CD4-positive, alpha-beta T cell treated with Interleukin-2 at 100 ng/mL for 4 hours (primary cell): ENCODE measurements around the gene TWIST2.

Source experiments
- DNase-seq: peaks from one replicate; pipeline ENCODE4 v3.0.0-alpha.2; 2020; ENCODE audit warnings: low spot score

Gene TWIST2

GRCh38 chr2:238856713-238857567 is 9.1 kb downstream of the TWIST2 start:
- DNase-seq = no peak

- DNase-seq = no peak
These were observed 10.1 kb downstream of the TWIST2 start for GRCh38 chr2:238857959-238858358.

- DNase-seq = no peak
These were observed 11.9 kb downstream of the TWIST2 start for GRCh38 chr2:238859636-238860347.

- no peak for DNase-seq
These were observed 13.3 kb downstream of the TWIST2 start for GRCh38 chr2:238861013-238861730.

GRCh38 chr2:238861766-238862315 is 14.0 kb downstream of the TWIST2 start:
- DNase-seq = no peak

GRCh38 chr2:238862701-238863100 is 14.8 kb downstream of the TWIST2 start:
- DNase-seq = no peak

- DNase-seq = no peak
These were observed 15.3 kb downstream of the TWIST2 start for GRCh38 chr2:238863231-238863630.

GRCh38 chr2:238863749-238864206 is 15.9 kb downstream of the TWIST2 start:
- DNase-seq = no peak

- no peak for DNase-seq
These were observed 16.5 kb downstream of the TWIST2 start for GRCh38 chr2:238864207-238865014.

GRCh38 chr2:238865015-238865719 is 17.3 kb downstream of the TWIST2 start:
- no peak for DNase-seq

- DNase-seq = no peak
These were observed 18.0 kb downstream of the TWIST2 start for GRCh38 chr2:238865744-238866355.

- DNase-seq = no peak
These were observed 18.9 kb downstream of the TWIST2 start for GRCh38 chr2:238866656-238867277.

GRCh38 chr2:238868067-238868524 is 20.2 kb downstream of the TWIST2 start:
- no peak for DNase-seq

GRCh38 chr2:238868616-238869292 is 20.9 kb downstream of the TWIST2 start:
- no peak for DNase-seq

- DNase-seq = no peak
These were observed 21.6 kb downstream of the TWIST2 start for GRCh38 chr2:238869293-238870124.

- DNase-seq = no peak
These were observed 22.4 kb downstream of the TWIST2 start for GRCh38 chr2:238870261-238870660.

GRCh38 chr2:238872026-238872425 is 24.1 kb downstream of the TWIST2 start:
- no peak for DNase-seq
